Lower leg skin (tissue), 3 donors: ENCODE data around the gene TMEM109.

Source experiments
- POLR2A ChIP-seq, 2 donors: fragments of 450-650 bp; IDR thresholded peaks; one replicate each; pipeline ENCODE4 v1.6.1; 2016 to 2017; ENCODE audit warnings: antibody characterized with exemption in 2 of 2, mild to moderate bottlenecking in 1 of 2, moderate library complexity in 1 of 2
- TF ChIP-seq, protein P1 (sequence below), 3 donors: fragments of 450-650 bp; IDR thresholded peaks; one replicate each; pipeline ENCODE4 v1.5.1; 2016; ENCODE audit warnings: antibody characterized with exemption in 3 of 3, mild to moderate bottlenecking in 3 of 3, moderate library complexity in 2 of 3

DNA sequence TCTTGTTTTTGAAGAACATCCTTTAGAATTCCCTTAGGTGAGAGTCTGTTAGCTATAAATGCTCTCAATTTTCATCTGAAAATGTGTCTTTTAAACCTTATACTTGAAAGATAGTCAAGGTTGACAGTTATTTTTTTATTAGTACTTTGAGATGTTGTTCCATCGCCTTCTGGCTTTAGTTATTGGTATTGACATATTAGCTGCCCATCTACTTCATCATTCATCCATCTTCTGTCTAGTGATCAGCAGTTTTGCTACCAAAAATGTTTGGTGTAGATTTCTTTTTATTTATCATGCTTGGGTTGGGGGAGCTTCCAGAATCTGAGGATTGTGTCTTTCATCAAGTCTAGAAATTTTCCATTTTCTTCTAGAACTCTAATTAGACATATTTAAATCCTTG is 54.3 kb downstream of the TMEM109 start:
- TF ChIP-seq, protein P1, sequence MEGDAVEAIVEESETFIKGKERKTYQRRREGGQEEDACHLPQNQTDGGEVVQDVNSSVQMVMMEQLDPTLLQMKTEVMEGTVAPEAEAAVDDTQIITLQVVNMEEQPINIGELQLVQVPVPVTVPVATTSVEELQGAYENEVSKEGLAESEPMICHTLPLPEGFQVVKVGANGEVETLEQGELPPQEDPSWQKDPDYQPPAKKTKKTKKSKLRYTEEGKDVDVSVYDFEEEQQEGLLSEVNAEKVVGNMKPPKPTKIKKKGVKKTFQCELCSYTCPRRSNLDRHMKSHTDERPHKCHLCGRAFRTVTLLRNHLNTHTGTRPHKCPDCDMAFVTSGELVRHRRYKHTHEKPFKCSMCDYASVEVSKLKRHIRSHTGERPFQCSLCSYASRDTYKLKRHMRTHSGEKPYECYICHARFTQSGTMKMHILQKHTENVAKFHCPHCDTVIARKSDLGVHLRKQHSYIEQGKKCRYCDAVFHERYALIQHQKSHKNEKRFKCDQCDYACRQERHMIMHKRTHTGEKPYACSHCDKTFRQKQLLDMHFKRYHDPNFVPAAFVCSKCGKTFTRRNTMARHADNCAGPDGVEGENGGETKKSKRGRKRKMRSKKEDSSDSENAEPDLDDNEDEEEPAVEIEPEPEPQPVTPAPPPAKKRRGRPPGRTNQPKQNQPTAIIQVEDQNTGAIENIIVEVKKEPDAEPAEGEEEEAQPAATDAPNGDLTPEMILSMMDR (IDR thresholded peaks at IDR 0.05), result no peak
- TF ChIP-seq POLR2A (IDR thresholded peaks at IDR 0.05), result no peak
